Measurements from ENCODE around the gene COL10A1.

COL10A1 gene

GRCh38 chr6:116126032-116126431 is at the start of gene COL10A1:
Gene COL10A1 (minus strand): TSS chr6:116126132. CDS start chr6:116125492, 640 bp downstream.
- no peak for TF ChIP-seq CTCF (IDR thresholded peaks at IDR 0.05; ENCODE audit: insufficient read depth, missing control alignments)
- FAIRE-seq: no peak
- no peak for DNase-seq (ENCODE audit: insufficient read length, low spot score)

GRCh38 chr6:116175344-116175743 is 49.4 kb upstream of the COL10A1 start:
- DNase-seq (ENCODE audit: insufficient read length, low spot score) (no peak), FAIRE-seq (no peak)
- no peak for TF ChIP-seq CTCF (IDR thresholded peaks at IDR 0.05; ENCODE audit: insufficient read depth, missing control alignments)

- FAIRE-seq (no peak), DNase-seq (ENCODE audit: insufficient read length, low spot score) (no peak)
- TF ChIP-seq CTCF (IDR thresholded peaks at IDR 0.05; ENCODE audit: insufficient read depth, missing control alignments): no peak
These were observed 48.0 kb upstream of the COL10A1 start for GRCh38 chr6:116173928-116174327.

GRCh38 chr6:116170358-116171057 is 44.6 kb upstream of the COL10A1 start:
- FAIRE-seq (no peak), DNase-seq (ENCODE audit: insufficient read length, low spot score) (no peak)
- no peak for TF ChIP-seq CTCF (IDR thresholded peaks at IDR 0.05; ENCODE audit: insufficient read depth, missing control alignments)

- DNase-seq (ENCODE audit: insufficient read length, low spot score) (no peak), FAIRE-seq (no peak)
These were observed 43.9 kb upstream of the COL10A1 start for GRCh38 chr6:116169880-116170279.

GRCh38 chr6:116168148-116168547 is 42.2 kb upstream of the COL10A1 start:
- TF ChIP-seq CTCF (IDR thresholded peaks at IDR 0.05; ENCODE audit: insufficient read depth, missing control alignments): no peak
- no peak for DNase-seq (ENCODE audit: insufficient read length, low spot score)
- FAIRE-seq: no peak

More at GRCh38 chr6:116169880-116170279, 43.9 kb upstream of the COL10A1 start:
- TF ChIP-seq CTCF (IDR thresholded peaks at IDR 0.05; ENCODE audit: insufficient read depth, missing control alignments): no peak

- no peak for DNase-seq (ENCODE audit: insufficient read length, low spot score)
- FAIRE-seq: no peak
- no peak for TF ChIP-seq CTCF (IDR thresholded peaks at IDR 0.05; ENCODE audit: insufficient read depth, missing control alignments)
These were observed 40.4 kb upstream of the COL10A1 start for GRCh38 chr6:116166369-116166768.
